ENCODE measurements around the gene ANKRD1.
"Not testable (repeated sequence)": the region's sequence is repeated elsewhere in the genome, so short reads cannot be mapped to it uniquely, and the experiment has no call there.

GRCh38 chr10:90880059-90880719 lies 40.7 kb downstream of the ANKRD1 start:
- TF ChIP-seq, protein P1, sequence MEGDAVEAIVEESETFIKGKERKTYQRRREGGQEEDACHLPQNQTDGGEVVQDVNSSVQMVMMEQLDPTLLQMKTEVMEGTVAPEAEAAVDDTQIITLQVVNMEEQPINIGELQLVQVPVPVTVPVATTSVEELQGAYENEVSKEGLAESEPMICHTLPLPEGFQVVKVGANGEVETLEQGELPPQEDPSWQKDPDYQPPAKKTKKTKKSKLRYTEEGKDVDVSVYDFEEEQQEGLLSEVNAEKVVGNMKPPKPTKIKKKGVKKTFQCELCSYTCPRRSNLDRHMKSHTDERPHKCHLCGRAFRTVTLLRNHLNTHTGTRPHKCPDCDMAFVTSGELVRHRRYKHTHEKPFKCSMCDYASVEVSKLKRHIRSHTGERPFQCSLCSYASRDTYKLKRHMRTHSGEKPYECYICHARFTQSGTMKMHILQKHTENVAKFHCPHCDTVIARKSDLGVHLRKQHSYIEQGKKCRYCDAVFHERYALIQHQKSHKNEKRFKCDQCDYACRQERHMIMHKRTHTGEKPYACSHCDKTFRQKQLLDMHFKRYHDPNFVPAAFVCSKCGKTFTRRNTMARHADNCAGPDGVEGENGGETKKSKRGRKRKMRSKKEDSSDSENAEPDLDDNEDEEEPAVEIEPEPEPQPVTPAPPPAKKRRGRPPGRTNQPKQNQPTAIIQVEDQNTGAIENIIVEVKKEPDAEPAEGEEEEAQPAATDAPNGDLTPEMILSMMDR (IDR thresholded peaks at IDR 0.05): peak; percentile 86
- TF ChIP-seq EZH2 (IDR thresholded peaks at IDR 0.05; ENCODE audit: borderline replicate concordance, insufficient read depth, low read depth, low read length, poor library complexity, severe bottlenecking): not testable (repeated sequence)

Measured in B cell (primary cell).